GM19328 (cell line): ENCODE measurements around the gene UBL4B.

Experiments
- ATAC-seq: cut with Tn5 transposase; IDR thresholded peaks from one replicate; pipeline ENCODE4 v1.9.1; 2021; ENCODE audit warnings: mild to moderate bottlenecking, moderate library complexity; ENCODE audit not compliant: unreplicated experiment

Gene UBL4B

DNA sequence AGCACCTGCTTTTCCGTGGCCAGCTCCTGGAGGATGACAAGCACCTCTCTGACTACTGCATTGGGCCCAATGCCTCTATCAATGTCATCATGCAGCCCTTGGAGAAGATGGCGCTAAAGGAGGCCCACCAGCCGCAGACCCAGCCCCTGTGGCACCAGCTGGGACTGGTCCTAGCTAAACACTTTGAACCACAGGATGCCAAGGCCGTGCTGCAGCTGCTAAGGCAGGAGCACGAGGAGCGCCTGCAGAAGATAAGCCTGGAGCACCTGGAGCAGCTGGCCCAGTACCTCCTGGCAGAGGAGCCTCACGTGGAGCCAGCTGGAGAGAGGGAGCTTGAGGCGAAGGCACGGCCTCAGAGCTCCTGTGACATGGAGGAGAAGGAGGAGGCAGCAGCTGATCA is 413 bp downstream of the UBL4B start:
- no peak for ATAC-seq

DNA sequence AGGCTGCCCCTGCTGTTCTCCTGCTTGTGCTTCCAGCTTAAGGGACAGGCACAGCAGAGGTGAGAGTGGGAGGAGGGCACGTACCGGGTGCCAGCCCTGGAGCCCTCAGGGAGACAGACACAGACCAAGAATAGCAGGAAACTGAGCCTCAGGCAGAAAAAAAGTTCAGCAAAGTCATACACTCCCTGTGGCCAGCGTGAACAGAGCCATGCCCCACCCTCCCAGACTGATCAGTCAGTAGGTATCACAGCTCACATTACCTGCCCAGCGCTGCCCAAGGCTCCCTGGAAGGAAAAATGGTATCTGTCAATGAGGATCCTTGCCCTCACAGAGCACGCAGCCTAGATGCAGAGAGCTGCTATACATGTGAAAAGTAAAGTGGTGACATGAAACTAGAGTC is 1.3 kb downstream of the UBL4B start:
- no peak for ATAC-seq

- no peak for ATAC-seq
These were observed 1.9 kb downstream of the UBL4B start for GRCh38 chr1:110114173-110114572.

- ATAC-seq, result no peak
These were observed 2.5 kb downstream of the UBL4B start for GRCh38 chr1:110114784-110115183.

DNA sequence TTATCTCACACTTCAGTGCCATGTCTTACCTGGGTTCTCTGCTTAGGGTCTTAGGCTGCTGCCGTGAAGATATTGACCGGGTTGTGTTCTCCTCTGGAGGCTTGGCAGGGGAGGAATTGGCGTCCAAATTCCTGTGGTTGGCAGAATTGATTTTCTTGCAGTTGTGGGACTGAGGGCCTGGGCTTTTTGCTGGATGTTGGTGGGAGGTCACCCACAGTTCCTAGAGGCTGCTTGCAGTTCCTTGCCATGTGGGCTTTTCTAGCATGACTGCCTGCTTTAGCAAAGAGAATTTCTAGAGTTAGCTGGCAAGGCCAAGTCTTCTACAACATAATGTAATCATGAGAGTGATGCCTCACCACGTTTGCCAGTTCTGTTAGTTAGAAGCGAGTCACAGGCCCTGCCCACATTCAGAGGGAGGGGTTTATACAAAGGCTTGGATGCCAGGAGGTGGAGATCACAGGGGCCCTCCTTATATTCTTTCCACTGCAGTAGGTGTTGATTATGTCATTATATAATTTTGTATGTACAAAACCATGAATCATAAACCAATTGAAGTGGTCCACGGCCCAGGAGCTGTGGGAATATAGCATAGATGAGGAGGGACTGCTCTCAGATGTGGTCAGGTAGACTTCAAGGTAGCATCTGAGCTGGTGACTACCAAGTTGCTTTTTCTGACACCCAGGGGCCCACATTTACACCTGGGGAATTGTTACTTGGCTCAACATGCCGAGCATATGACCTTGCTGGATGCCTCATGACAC is 6.6 kb downstream of the UBL4B start:
- ATAC-seq, result no peak

DNA sequence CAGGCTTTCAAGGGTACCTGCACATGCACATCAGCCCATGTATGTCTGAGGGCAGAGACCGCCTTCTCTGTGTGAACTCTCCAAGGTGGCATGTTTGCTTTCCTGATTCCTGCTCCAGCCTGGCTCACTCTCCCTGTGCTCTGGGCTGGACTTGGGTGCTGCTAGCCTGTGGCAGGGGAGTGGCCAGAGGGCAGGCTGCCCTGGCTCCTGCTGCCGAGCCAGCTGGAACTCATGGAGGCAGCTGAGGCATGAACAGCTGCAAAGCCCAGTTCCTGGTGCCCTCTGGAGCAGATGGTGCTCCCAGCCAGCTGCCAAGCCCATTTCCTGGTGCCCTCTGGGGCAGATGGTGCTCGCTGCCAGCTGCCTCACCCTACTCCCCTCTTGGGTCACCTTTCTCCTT is 7.6 kb downstream of the UBL4B start:
- ATAC-seq, result no peak

GRCh38 chr1:110120960-110121561 is 8.8 kb downstream of the UBL4B start:
- ATAC-seq, result no peak

GRCh38 chr1:110123224-110123623 is 11.0 kb downstream of the UBL4B start:
- no peak for ATAC-seq

- no peak for ATAC-seq
These were observed 13.6 kb downstream of the UBL4B start for GRCh38 chr1:110125810-110126209.

- ATAC-seq, result no peak
These were observed 17.9 kb downstream of the UBL4B start for GRCh38 chr1:110130113-110130591.

GRCh38 chr1:110130989-110131388 is 18.7 kb downstream of the UBL4B start:
- no peak for ATAC-seq

DNA sequence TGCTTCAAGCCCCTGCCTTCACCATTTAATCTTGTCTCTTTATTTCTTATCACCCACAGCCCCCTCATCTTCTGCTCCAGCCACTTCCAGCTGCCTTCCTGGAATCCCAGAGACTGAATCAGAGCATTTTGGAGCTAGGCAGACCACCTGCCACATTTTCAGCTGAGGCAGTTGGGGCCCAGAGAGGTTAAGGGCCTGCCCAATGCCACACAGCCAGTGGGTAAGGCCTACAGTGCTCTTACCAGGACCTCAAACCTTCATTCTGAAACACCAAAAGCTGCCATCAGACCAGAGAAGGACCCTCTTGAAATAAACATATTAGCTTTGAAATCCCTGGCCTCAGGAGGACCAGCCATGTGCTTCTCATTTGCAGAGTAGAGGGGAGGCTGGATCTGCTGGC is 20.4 kb downstream of the UBL4B start:
- no peak for ATAC-seq

DNA sequence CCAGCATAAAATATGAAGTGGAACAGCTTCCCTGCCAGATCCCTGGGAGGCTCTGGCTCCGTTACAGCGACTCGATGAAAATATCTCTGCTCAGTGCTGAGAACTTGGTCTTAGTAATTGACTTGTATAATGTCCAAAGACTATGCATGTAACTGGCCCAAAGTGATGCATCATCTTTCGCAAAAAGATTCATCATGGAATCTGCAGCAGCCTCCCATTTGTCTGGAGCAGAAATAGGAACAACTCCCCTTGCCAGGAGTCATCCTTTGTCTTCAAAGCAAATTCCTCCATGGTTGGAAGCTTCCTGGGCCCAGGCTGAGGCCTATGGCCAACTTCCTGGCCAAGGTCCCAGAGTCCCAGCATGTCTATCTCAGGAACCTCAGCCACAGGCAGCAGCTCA is 21.2 kb downstream of the UBL4B start:
- no peak for ATAC-seq

DNA sequence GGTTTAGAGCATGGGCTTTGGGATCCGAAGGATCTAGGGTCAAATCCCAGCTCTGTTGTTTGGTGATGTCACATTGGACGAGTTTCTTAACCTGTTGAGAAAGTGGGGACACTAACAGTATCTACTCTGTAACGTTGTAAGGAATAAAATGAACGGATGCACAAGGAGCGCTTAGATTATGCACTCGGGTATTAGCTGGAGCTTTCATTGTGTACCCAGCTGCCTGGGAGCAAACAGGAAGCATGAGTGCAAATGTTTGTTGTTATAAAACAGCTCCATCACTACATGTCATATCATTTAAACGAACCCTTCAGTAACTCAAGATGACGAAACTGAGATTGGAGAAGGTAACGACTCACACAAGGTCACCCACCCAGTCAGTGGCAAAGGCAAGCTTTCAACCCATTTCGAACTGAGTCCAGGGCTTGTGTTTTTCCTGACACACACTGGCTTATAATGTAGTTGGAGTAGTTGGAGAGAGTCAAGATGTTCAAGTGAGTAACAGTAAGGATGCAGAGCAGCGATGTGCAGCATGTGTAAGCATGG is 21.9 kb downstream of the UBL4B start:
- no peak for ATAC-seq

DNA sequence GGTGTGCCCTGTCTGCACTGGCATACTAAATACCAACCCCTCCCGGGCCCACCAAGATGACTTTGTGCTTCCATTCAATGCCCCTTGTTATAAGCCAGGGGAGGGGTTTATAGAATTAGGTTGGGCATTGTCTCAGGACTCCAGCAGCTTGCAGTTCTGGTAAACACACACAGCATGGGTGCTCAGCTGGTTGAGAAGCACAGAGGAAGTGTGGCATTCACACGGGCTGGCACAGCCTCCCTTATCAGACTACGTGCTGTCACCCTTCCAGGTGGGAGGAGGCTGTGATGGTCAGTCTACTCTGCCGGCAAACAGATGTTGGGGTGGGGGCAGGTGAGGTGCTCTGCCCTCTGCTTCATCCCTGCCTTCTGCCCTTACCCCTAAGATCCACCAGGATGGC is 23.0 kb downstream of the UBL4B start:
- no peak for ATAC-seq

GRCh38 chr1:110135666-110136065 is 23.4 kb downstream of the UBL4B start:
- no peak for ATAC-seq

DNA sequence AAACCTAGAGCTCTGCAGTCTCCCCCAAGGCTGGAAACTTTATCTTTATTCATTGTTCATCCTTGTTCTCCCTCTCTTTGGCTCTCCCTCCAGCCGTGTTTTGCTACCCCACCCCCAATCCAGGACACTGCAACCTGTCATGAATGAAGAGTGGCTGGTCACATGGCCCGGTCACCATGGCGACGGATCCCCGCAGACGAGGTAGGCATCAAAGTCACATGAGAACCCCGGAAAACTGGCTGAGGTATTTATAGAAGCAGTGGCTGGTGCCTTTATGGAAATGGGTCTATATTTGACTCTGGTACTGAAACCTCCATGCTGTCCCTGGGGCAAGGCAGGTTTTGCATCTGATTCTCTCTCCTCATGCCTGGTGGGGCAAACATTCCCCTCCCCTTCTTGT is 24.7 kb downstream of the UBL4B start:
- ATAC-seq, result no peak

GRCh38 chr1:110138956-110139355 is 26.7 kb downstream of the UBL4B start:
- ATAC-seq, result no peak

- ATAC-seq, result no peak
These were observed 32.1 kb downstream of the UBL4B start for GRCh38 chr1:110144366-110144765.

DNA sequence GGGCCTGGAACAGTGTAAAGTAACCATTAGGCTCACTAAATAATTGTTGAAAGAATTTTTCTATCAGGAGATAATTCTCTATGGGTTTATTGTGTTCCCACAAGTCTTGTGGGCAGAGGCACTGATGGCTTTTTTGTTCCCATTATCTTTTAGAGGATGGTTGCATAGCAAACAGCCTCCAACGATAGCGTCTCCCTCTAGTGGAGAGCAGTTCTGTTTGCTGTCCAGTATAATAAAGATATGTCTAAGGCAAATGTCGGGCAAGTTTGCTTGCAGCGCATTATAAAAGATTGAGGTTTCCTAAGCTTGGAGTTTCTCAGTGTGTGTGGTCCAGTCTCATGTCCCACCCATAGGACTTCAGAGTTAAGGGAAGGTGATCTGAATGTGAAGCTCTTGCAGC is 36.7 kb downstream of the UBL4B start:
- ATAC-seq, result no peak

GRCh38 chr1:110150330-110151174 is 38.3 kb downstream of the UBL4B start, which contains the start of gene SLC6A17:
TSS of gene SLC6A17 (plus strand) at chr1:110150494. CDS start at chr1:110166930, 16,436 bp downstream.
- no peak for ATAC-seq
